Measurements from ENCODE around the gene PAM16.
"Not testable (repeated sequence)": the region's sequence is repeated elsewhere in the genome, so short reads cannot be mapped to it uniquely, and the experiment has no call there.

PAM16 gene

GRCh38 chr16:4350787-4351659, at the start of gene PAM16:
TSS of gene PAM16 (minus strand) at chr16:4351321. CDS start at chr16:4351234, 87 bp downstream.
- peak; percentile 94 to 98 (median 96) for DNase-seq

GRCh38 chr16:4399001-4399730, 48.0 kb upstream of the PAM16 start:
- DNase-seq, result no peak

- DNase-seq, result no peak
Observed at GRCh38 chr16:4395055-4395726, 44.1 kb upstream of the PAM16 start.

- not testable (repeated sequence) for DNase-seq
Observed at GRCh38 chr16:4393850-4394249, 42.7 kb upstream of the PAM16 start.

- DNase-seq, result no peak
Observed at GRCh38 chr16:4393240-4393600, 42.1 kb upstream of the PAM16 start.

- no peak for DNase-seq
Observed at GRCh38 chr16:4392382-4393239, 41.5 kb upstream of the PAM16 start.

- DNase-seq, result peak in 1 of 6 experiments; percentile 8
Observed at GRCh38 chr16:4391631-4392381, 40.7 kb upstream of the PAM16 start.

GRCh38 chr16:4390266-4391260, 39.4 kb upstream of the PAM16 start:
- no peak for DNase-seq

- no peak for DNase-seq
Observed at GRCh38 chr16:4389051-4389955, 38.2 kb upstream of the PAM16 start.

GRCh38 chr16:4388271-4389021, 37.3 kb upstream of the PAM16 start:
- DNase-seq, result no peak

- DNase-seq, result no peak
Observed at GRCh38 chr16:4387781-4388180, 36.7 kb upstream of the PAM16 start.

GRCh38 chr16:4386951-4387565, 35.9 kb upstream of the PAM16 start:
- no peak for DNase-seq

- DNase-seq, result no peak
Observed at GRCh38 chr16:4386451-4386805, 35.3 kb upstream of the PAM16 start.

GRCh38 chr16:4385789-4386450, 34.8 kb upstream of the PAM16 start:
- no peak for DNase-seq

GRCh38 chr16:4385066-4385788, 34.1 kb upstream of the PAM16 start:
- no peak for DNase-seq

- DNase-seq, result no peak
Observed at GRCh38 chr16:4384509-4384942, 33.4 kb upstream of the PAM16 start.
